Glomerular visceral epithelial cell (primary cell): Measurements from ENCODE around the gene F10.
"Not testable (repeated sequence)": the region's sequence is repeated elsewhere in the genome, so short reads cannot be mapped to it uniquely, and the experiment has no call there.

ENCODE experiments used
- DNase-seq: peaks from one replicate; pipeline ENCODE4 v3.0.0-alpha.2; 2016; ENCODE audit errors: extremely low spot score

Gene F10

GRCh38 chr13:113122550-113123225, at the start of gene F10:
F10 (plus strand) TSS chr13:113122799; CDS start chr13:113122856, 57 bp downstream.
- no peak for DNase-seq

- no peak for DNase-seq
Measured at GRCh38 chr13:113073942-113074341, 48.7 kb upstream of the F10 start.

GRCh38 chr13:113074401-113074800, 48.2 kb upstream of the F10 start:
- no peak for DNase-seq

- no peak for DNase-seq
Measured at GRCh38 chr13:113074876-113075275, 47.7 kb upstream of the F10 start.

GRCh38 chr13:113075711-113076110, 46.9 kb upstream of the F10 start:
- DNase-seq = no peak

- no peak for DNase-seq
Measured at GRCh38 chr13:113076681-113077401, 45.8 kb upstream of the F10 start.

DNA sequence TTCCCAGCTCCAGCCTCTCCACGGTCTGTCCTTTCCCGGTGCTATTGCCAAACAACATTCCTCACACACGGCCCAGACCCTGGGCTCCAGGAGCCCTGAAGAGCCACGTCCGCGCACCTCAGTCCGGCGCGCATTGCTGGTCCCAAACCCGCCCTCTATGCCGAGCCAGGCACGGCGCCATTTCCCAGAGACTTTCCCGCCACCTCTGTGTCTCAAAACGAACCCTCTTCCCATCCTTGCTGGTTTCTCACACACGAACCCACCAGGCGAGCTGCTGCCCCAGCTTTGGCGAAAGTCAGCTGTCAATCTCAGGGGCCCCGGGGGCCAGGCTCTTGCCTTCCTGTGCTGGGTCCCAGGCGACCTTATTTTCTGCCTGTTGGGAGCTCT, 45.0 kb upstream of the F10 start:
- no peak for DNase-seq

DNA sequence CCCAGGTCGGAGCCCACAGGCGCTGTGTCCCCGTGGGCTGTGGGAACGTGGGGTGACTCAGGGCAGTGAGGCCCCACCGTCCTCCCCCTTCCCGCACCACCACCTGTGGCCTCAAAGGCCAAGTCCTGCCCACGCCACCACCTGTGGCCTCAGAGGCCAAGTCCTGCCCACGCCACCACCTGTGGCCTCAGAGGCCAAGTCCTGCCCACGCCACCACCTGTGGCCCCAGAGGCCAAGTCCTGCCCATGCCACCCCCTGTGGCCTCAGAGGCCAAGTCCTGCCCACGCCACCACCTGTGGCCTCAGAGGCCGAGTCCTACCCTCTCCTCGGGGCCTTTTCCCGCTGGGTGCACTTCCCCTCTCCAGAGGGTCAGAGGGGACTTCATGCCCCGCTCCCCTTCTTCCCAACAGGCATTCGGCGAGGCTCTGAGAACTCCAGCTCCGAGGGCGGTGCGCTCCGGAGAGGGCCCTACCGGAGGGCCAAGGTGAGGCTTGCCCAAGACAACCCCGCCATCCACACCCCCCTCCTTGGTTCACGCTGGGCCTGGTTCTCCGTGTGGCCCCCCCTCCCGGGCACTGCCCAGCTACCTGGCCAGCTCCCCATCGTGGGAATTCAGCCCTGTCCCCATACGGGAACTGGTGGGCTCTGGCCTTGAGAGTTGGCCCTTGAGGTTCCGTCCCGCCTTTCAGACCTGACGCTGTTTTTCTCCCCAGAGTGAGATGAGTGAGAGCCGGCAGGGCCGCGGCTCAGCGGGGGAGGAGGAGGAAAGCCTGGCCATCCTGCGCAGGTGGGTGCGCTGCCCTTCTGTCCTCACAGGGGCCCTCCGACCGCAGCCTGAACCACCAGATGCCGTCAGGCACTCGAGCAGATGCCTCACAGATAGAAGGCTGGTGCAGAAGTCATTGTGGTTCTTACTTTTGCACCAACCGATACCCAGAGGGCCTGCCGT, 44.4 kb upstream of the F10 start:
- DNase-seq = no peak

DNA sequence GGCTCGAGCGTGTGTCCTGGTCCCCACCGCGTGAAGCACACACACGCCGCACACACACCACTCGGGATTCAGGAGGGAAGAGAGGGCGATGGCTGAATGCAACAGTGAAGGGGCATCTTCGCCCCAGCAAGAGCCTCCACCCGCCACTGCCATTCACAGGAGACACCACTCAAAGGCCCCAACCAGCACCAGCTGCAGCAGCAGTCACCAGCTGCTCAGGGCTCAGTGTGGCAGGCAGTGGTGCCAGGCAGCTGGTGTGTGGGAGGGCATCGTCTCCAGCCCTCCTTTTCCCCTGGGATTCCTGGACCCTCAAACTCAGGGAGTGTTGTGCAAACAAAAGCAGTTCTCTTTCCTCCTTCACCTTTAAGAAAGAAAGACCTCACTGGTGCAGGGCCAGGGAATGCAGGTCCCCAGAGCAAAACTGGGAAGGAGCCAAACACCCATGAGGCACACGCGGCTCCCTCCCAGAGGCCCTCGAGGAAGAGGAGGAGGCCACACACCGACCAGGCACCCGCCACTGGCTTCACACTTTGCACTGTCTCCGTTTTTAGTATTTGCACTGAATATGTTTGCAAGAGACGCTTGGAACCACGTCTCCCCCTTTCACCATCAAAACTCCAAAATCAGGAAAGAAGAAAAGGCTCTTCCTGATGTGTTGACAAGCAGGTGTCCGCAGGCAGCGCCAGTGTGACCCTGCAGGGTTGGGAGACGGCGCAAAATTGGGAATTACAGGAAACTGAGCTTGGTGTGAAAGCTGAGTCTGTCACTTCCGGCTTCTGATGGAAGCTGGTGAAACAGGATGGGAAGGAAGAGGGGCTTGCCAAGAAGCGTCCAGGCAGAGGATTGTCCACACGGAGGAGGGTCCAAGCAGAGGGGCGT, 43.5 kb upstream of the F10 start:
- DNase-seq = no peak

GRCh38 chr13:113079781-113080080, 42.9 kb upstream of the F10 start:
- DNase-seq = not testable (repeated sequence)

DNA sequence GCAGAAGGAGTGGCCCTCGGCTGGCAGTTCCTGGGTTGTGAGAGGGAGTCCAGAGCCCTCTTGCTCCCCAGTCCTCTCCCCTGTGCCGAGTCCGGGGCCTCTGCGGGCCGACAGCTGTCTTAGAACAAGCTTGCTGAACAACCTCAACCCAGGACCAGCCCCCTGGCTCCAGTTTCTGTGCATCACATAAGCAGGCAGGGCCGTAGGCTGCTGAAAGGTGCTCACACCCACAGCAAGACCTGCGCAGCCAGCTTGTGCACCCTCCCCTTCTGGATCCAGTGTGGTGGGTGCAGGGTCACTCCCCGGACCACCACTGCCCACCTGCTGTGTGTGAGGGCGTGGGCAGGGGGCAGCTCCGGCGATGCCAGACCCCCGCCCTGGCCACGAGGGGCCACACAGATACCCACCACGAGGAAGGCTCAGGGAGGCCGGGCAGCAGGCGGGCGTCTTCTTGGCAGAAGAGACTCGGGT, 42.2 kb upstream of the F10 start:
- no peak for DNase-seq

- no peak for DNase-seq
Measured at GRCh38 chr13:113080901-113081521, 41.6 kb upstream of the F10 start.

GRCh38 chr13:113082198-113083021, 40.2 kb upstream of the F10 start:
- DNase-seq = no peak

DNA sequence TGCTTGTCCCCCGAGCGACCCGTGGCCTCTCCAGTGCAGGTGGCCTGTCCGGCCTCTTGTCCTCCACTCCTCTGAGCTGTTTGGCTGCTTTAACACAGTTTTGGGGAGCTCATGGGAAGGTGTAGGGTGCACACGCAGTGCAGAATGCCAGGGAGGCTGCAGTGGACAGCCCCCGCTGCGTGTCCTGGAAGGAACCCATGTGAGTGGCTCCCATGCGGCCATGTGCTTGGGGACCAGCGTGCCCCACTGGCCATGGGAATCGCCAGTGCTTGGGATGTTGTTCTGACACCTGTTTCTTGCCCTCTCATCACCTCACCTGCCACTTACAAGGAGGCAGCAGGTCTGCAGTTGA, 39.6 kb upstream of the F10 start:
- DNase-seq = no peak

DNA sequence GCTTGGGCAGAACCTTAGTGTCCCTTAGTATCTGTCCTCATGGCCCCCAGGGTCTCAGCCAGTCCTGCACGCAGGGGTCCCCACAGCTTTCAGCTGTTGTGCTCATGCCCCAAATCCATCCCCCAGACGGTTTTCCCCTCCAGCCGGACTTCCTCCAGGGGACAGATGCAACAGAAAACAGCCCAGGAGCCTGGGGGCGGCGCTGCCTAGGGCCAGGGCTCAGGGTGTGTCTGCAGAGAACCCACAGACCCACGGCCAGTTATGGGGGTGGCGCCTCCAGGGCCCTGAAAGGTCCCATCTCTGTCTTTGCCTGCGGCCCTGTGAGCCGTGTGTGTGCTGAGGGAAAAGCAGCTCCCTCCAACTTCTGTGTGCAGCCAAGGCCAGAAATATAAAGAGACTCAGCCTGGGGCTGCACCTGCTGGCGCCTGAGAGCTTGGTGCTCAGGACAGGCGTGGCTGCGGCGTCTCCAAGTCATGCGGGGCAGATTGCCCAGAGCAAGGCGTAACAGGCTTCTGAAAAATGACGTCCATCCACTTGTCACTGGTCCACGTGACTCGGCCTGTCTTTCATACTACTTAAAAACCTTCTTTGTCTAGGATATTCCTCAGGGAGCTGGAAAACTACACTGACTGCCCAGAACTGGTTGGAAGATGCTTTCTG, 39.1 kb upstream of the F10 start:
- no peak for DNase-seq

DNA sequence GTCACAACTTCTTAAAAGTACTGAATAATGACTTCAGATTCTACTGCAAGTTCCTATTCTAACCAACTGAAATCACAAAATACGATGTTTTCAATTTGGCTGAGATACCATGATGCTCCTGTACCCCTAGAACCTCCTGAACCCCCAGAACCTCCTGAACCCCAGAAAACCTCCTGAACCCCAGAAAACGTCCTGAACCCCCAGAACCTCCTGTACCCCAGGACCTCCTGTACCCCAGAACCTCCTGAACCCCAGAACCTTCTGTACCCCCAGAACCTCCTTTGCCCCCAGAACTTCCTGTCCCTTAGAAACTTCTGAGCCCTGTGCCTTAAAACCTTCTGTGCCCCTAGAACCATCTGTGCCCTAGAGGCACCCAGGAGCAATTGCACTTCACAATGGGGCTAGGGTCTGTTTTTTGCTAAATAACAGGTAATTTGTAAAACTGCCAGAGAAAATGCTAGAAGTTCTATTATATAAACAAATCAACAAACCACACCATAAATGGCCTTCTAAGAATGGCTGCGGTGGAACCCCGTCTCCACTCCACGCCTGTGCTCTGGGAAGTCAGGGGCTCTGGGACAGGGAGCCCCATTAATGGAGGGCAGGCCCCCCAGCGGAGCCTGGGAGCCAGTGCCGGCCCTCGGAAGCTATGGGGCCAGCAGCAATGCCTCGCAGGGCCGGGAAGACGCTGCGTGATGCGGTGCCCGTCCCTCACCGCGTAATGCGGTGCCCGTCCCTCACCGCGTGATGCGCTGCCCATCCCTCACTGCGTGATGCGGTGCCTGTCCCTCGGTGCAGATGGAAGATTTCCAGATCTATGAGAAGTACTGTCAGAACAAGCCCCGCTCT, 38.3 kb upstream of the F10 start:
- no peak for DNase-seq

GRCh38 chr13:113084943-113085540, 37.6 kb upstream of the F10 start:
- no peak for DNase-seq

DNA sequence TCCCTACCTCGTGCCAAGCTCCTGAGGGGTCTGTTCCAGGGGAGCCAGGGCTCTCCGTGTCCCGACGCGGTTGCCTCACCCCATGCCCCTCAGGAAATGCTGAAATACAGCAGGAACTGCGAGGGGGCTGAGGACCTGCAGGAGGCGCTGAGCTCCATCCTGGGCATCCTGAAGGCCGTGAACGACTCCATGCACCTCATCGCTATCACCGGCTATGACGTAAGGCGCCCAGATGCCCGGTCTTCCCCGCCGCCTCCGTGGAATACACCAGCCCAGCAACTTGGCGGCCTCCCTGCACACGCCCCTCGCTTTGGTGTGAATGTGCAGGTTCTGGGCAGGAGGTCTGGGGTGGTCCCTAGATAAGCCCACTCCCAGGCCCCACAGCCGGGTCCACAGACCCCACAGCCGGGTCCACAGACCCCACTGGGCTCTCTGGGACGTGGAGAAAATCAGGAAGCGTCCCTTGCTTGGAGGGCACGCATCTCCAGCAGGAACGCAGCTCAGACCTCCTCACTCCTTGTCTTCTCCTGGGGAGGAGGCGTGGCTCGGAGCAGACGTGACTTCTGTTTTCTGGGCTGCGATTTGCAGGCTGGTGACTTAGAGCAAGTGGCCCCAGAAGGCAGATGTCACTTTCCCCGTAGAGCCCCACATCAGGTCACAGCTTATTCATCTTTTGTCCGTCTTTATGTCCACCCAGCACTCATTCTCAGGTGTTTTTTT, 36.4 kb upstream of the F10 start:
- no peak for DNase-seq
